Endothelial cell of umbilical vein (primary cell): ENCODE results near the gene C14orf93. TPM values are rescaled to one million over a fixed set of nuclear protein-coding genes. Genes with fewer than 3 reads are reported as not detected.

Source experiments
- BruUV-seq: library from RNA; stranded (reverse); fragments of 400-500 nt; replicated peaks from 2 replicates; lab custom pipeline; 2021; lab: Mats Ljungman, UMichigan
- CTCF ChIA-PET: fragments of 300-600, 350-600 bp; sonication (Branson Sonifier 250); formaldehyde crosslinking; loops from one replicate; lab custom pipeline; 2021; ENCODE audit warnings: antibody characterized with exemption, inconsistent platforms; lab: Charles Lee
- POLR2A ChIA-PET: fragments of 300-600, 350-600 bp; sonication (Branson Sonifier 250); formaldehyde crosslinking; loops from one replicate; lab custom pipeline; 2021; ENCODE audit warnings: antibody characterized with exemption, inconsistent platforms; lab: Charles Lee
- DNase-seq: peaks from one replicate; pipeline ENCODE4 v3.0.0-alpha.2; 2011; ENCODE audit warnings: low read depth, low spot score
- FAIRE-seq: peaks from 2 replicates; lab custom pipeline; 2011; peaks lifted over from hg19 to GRCh38; lab: Jason Lieb, UNC
- H2AFZ ChIP-seq: 2 replicates; pipeline ENCODE4 v1.6.0; 2012; ENCODE audit warnings: low read depth, low read length, control low read depth, inconsistent platforms
- H3K27ac ChIP-seq: 2 replicates; pipeline ENCODE4 v1.5.1; 2011; ENCODE audit warnings: low read depth, mild to moderate bottlenecking, control low read depth, low read length, moderate library complexity; ENCODE audit not compliant: insufficient read depth
- H3K27me3 ChIP-seq, 2 experiments: 2 replicates each; pipeline versions ENCODE4 v1.6.0 to v1.6.1; 2011; ENCODE audit warnings: low read length in 2 of 2, mixed read lengths in 1 of 2; ENCODE audit not compliant: control insufficient read depth in 2 of 2, insufficient read depth in 2 of 2
- H3K36me3 ChIP-seq, 2 experiments: 2 replicates in 1 of 2; 3 replicates in 1 of 2; pipeline ENCODE4 v1.5.1; 2011; ENCODE audit warnings: low read length in 2 of 2, mild to moderate bottlenecking in 1 of 2, moderate library complexity in 1 of 2; ENCODE audit not compliant: control insufficient read depth in 2 of 2, insufficient read depth in 2 of 2; ENCODE audit errors: extremely low read depth in 1 of 2
- H3K4me1 ChIP-seq: 3 replicates; pipeline ENCODE4 v1.5.1; 2011; ENCODE audit warnings: mild to moderate bottlenecking, low read length; ENCODE audit not compliant: control insufficient read depth, insufficient read depth; ENCODE audit errors: extremely low read depth
- H3K4me2 ChIP-seq: 2 replicates; pipeline ENCODE4 v1.6.1; 2011; ENCODE audit warnings: low read length, control low read depth, mixed read lengths; ENCODE audit not compliant: insufficient read depth
- H3K4me3 ChIP-seq, 3 experiments: fragments of 200-600 bp in 1 of 3; sonication (generic), shearing (Covaris generic) in 1 of 3; replicated peaks in 1 of 3; 2 replicates each; pipeline ENCODE4 v1.5.1; 2011 to 2016; ENCODE audit warnings: control low read depth in 3 of 3, low read length in 3 of 3, mild to moderate bottlenecking in 2 of 3, inconsistent platforms in 1 of 3, low read depth in 1 of 3, moderate library complexity in 1 of 3; ENCODE audit not compliant: insufficient read depth in 1 of 3
- H3K79me2 ChIP-seq: 2 replicates; pipeline ENCODE4 v1.6.0; 2012; ENCODE audit warnings: low read length, inconsistent platforms; ENCODE audit not compliant: control insufficient read depth, insufficient read depth
- H3K9ac ChIP-seq: replicated peaks from 2 replicates; pipeline ENCODE3; 2011; ENCODE audit warnings: low read length, control low read depth; ENCODE audit not compliant: insufficient read depth; ENCODE audit errors: extremely low read depth
- H3K9me1 ChIP-seq: replicated peaks from 3 replicates; pipeline ENCODE4 v1.6.0; 2011; ENCODE audit warnings: mild to moderate bottlenecking, low read length; ENCODE audit not compliant: control insufficient read depth, insufficient read depth; ENCODE audit errors: extremely low read depth
- H3K9me3 ChIP-seq: replicated peaks from 2 replicates; pipeline ENCODE4 v1.5.1; 2012; ENCODE audit warnings: low read length, inconsistent platforms; ENCODE audit not compliant: control insufficient read depth, insufficient read depth
- H4K20me1 ChIP-seq: replicated peaks from 2 replicates; pipeline ENCODE3; 2011; ENCODE audit warnings: mild to moderate bottlenecking, low read length; ENCODE audit not compliant: control insufficient read depth, insufficient read depth; ENCODE audit errors: extremely low read depth
- CTCF ChIP-seq, 2 donors: IDR thresholded peaks; 1 replicate in 1 of 2; 2 replicates in 1 of 2; pipeline ENCODE4 v1.5.1; 2011; ENCODE audit warnings: low read length in 2 of 2, mild to moderate bottlenecking in 2 of 2, moderate library complexity in 2 of 2, control low read depth in 1 of 2, inconsistent platforms in 1 of 2, low read depth in 1 of 2; ENCODE audit not compliant: insufficient read depth in 1 of 2; ENCODE audit errors: extremely low read depth in 1 of 2
- EZH2 ChIP-seq: IDR thresholded peaks from 2 replicates; pipeline ENCODE4 v1.6.1; 2012; ENCODE audit warnings: borderline replicate concordance, low read depth, mild to moderate bottlenecking, moderate library complexity, low read length, inconsistent platforms; ENCODE audit not compliant: severe bottlenecking
- FOS ChIP-seq: IDR thresholded peaks from 2 replicates; pipeline ENCODE4 v1.6.1; 2011; ENCODE audit warnings: mild to moderate bottlenecking, low read length, moderate library complexity, borderline replicate concordance; ENCODE audit not compliant: insufficient read depth
- GATA2 ChIP-seq: IDR thresholded peaks from 2 replicates; pipeline ENCODE4 v1.7.0; 2011; ENCODE audit warnings: low read depth, mild to moderate bottlenecking, moderate library complexity, mixed read lengths, low read length; ENCODE audit not compliant: insufficient read length, insufficient read depth
- JUN ChIP-seq: IDR thresholded peaks from 2 replicates; pipeline ENCODE4 v1.6.1; 2011; ENCODE audit warnings: borderline replicate concordance, low read depth; ENCODE audit not compliant: insufficient read length, insufficient read depth
- MAX ChIP-seq: IDR thresholded peaks from 2 replicates; pipeline ENCODE4 v1.6.1; 2011; ENCODE audit not compliant: insufficient read depth, insufficient read length
- MYC ChIP-seq: IDR thresholded peaks from one replicate; pipeline ENCODE4 v1.6.1; 2011; ENCODE audit warnings: mild to moderate bottlenecking, low read depth, low read length
- POLR2A ChIP-seq: IDR thresholded peaks from 2 replicates; pipeline ENCODE4 v1.6.1; 2012; ENCODE audit warnings: low read depth, mild to moderate bottlenecking, control low read depth, low read length
- POLR2AphosphoS5 ChIP-seq: IDR thresholded peaks from 2 replicates; pipeline ENCODE4 v1.6.1; 2012; ENCODE audit warnings: low read depth, mild to moderate bottlenecking, control low read depth, low read length, moderate library complexity; ENCODE audit not compliant: insufficient read depth
- dilution Hi-C: fragments of 300-500 bp; cut with MboI; formaldehyde crosslinking; loops from one replicate; pipeline ENCODE4 v1.15.0; 2019; ENCODE audit warnings: low sequenced_read_pairs; ENCODE audit not compliant: extremely low pct_ligation_motif_present
- intact Hi-C: fragments of 100-400 bp; cut with micrococcal nuclease; formaldehyde crosslinking; loops from one replicate; pipeline ENCODE4 v1.10.0; 2022
- polyA plus RNA-seq, 4 experiments: library from polyadenylated mRNA; depleted of rRNA in 3 of 4; stranded (reverse) in 3 of 4; unstranded in 1 of 4; fragments of >200 nt; gene quantifications; 2 replicates each; pipeline versions ENCODE4 v1.2.1 to v1.2.3, GENCODE V29; 2011 to 2012; ENCODE audit warnings: missing spikeins in 1 of 4
- total RNA-seq: library from RNA; stranded (reverse); gene quantifications from 2 replicates; pipeline ENCODE4 v1.2.3, GENCODE V29; 2021

C14orf93 gene
- total and polyA plus RNA-seq, 2 donors (not counting 3 experiments of a cell fraction or from before 2014, with no cell fraction given): 7.1 to 9.2 TPM

- BruUV-seq: no TSS peak
Measured at GRCh38 chr14:23043145-23043544, 33.2 kb upstream of the C14orf93 start.

More at GRCh38 chr14:23043145-23043544, 33.2 kb upstream of the C14orf93 start:
- H4K20me1 ChIP-seq: no peaks in the 10 kb centered on the region
- no peaks in the 10 kb centered on the region for H3K36me3 ChIP-seq
- dilution Hi-C loops (no loop called here), intact Hi-C loops (no loop called here)
- CTCF ChIA-PET: interaction anchor here (1.1 to 2.5 kb wide), 5 partner anchors 14 to 57 kb away, joined by 3 to 14 read pairs (median 4); partner anchors contain the start of gene CDH24
- H3K9ac ChIP-seq: no peak overlapping the region
- H3K4me2 ChIP-seq: no peak overlapping the region
- TF ChIP-seq POLR2A (no peak), FOS (no peak), MAX (no peak), EZH2 (no peak), POLR2AphosphoS5 (no peak), JUN (no peak), CTCF (IDR thresholded peaks at IDR 0.05; ENCODE audit: extremely low read depth in 1 of 2, insufficient read depth in 1 of 2, low read depth in 1 of 2, low read length in 2 of 2) (no peak), GATA2 (no peak), MYC (no peak)
- no peak overlapping the region for H2AFZ ChIP-seq
- H3K4me1 ChIP-seq: peaks cover 41% of the 10 kb centered on the region
- H3K4me3 ChIP-seq: no peak overlapping the region
- FAIRE-seq (no peak), DNase-seq (no peak)
- H3K9me3 ChIP-seq: no peaks in the 10 kb centered on the region
- no peaks in the 10 kb centered on the region for H3K79me2 ChIP-seq
- H3K9me1 ChIP-seq: no peaks in the 10 kb centered on the region
- no peaks in the 10 kb centered on the region for H3K27me3 ChIP-seq
- POLR2A ChIA-PET: no interaction called here
- H3K27ac ChIP-seq: no peak overlapping the region
